ENCODE results near the gene CPT1B. TPM values are rescaled to one million over a fixed set of nuclear protein-coding genes. Genes with fewer than 3 reads are reported as not detected.
"Not testable (repeated sequence)": the region's sequence is repeated elsewhere in the genome, so short reads cannot be mapped to it uniquely, and the experiment has no call there.

The CPT1B gene
- total RNA-seq: 10 to 100 TPM; 61.8 to 92.2 TPM

- H3K27ac Mint-ChIP-seq: peak within 1 kb of the TSS in 1 of 2 donors; percentile 18
- no peaks in the 10 kb centered on the region for H3K9me3 Mint-ChIP-seq
- ATAC-seq (no peak), DNase-seq (ENCODE audit: low spot score in 2 of 2) (no peak)
- H3K36me3 Mint-ChIP-seq: peaks cover 0 to 10% of the 10 kb centered on the region in 2 donors
Observed at GRCh38 chr22:50577987-50578775, at the start of gene CPT1B. TSS of gene CPT1B (minus strand) at chr22:50578427. CDS start at chr22:50577915, 512 bp downstream.

- peaks cover 4 to 10% of the 10 kb centered on the region in 2 donors for H3K36me3 Mint-ChIP-seq
- no peak for ATAC-seq
- H3K9me3 Mint-ChIP-seq: no peaks in the 10 kb centered on the region
- peak overlapping the region; percentile 60 to 79 for H3K27ac Mint-ChIP-seq
- peak in 1 of 2 donors; percentile 55 for DNase-seq (ENCODE audit: low spot score in 2 of 2)
Observed at GRCh38 chr22:50626850-50627641, 48.8 kb upstream of the CPT1B start.

DNA sequence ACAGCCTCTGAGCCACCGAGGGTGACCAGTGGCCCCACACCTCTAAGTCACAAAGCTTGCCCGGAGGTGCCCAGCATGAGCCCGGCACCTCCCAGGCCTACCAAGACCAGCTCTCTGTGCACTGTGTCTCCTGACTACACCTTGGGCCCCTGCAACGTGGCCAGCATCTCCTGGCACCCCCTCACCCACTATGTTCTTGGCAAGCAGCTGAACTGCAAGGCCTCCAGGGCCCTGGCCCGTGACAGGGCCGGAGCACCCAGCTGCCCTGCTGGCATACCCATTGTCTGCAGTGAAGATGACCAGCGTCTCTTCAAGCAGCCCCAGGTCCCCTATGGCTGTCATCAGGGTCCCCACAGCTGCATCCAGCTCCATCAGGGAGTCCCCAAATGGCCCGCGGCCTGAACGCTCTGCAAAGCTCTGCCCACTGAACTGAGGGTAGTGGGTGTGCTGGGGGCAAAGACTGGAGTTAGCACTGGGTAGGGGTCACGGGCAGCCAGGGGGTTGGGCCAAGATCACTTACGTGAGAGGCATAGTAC lies 48.2 kb upstream of the CPT1B start:
- no peaks in the 10 kb centered on the region for H3K9me3 Mint-ChIP-seq
- peaks cover 4 to 10% of the 10 kb centered on the region in 2 donors for H3K36me3 Mint-ChIP-seq
- peak overlapping the region; percentile 29 to 79 for H3K27ac Mint-ChIP-seq
- DNase-seq (ENCODE audit: low spot score in 2 of 2): peak in 1 of 2 donors; percentile 57
- no peak for ATAC-seq

GRCh38 chr22:50625568-50626313 lies 47.5 kb upstream of the CPT1B start:
- Mint-ChIP-seq H3K27ac (no peak overlapping the region), H3K36me3 (peaks cover 4 to 10% of the 10 kb centered on the region in 2 donors), H3K9me3 (no peaks in the 10 kb centered on the region)
- DNase-seq (ENCODE audit: low spot score in 2 of 2) (peak in 1 of 2 donors; percentile 59), ATAC-seq (no peak)

DNA sequence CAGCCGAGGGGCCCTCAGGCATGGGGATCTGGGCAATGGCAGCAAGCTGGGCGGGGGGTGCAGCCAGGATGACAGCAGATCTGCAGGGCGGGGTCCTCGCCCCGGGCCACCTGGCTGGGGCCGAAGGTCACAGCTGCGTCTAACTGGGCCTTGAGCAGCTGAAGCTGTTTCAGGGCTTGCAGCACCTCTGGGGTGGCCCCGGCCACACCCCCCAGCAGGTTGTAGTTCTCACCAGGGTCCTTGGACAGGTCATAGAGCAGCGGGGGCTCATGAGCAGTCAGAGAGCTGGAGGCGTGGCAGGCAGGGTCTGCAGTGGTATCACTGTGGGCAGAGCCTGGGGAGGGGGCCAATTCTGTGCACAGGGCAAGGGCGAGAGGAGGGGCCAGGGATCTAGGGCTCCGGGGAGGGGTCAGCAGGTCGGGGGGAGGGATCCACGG lies 46.9 kb upstream of the CPT1B start:
- H3K9me3 Mint-ChIP-seq: no peaks in the 10 kb centered on the region
- ATAC-seq: no peak

DNA sequence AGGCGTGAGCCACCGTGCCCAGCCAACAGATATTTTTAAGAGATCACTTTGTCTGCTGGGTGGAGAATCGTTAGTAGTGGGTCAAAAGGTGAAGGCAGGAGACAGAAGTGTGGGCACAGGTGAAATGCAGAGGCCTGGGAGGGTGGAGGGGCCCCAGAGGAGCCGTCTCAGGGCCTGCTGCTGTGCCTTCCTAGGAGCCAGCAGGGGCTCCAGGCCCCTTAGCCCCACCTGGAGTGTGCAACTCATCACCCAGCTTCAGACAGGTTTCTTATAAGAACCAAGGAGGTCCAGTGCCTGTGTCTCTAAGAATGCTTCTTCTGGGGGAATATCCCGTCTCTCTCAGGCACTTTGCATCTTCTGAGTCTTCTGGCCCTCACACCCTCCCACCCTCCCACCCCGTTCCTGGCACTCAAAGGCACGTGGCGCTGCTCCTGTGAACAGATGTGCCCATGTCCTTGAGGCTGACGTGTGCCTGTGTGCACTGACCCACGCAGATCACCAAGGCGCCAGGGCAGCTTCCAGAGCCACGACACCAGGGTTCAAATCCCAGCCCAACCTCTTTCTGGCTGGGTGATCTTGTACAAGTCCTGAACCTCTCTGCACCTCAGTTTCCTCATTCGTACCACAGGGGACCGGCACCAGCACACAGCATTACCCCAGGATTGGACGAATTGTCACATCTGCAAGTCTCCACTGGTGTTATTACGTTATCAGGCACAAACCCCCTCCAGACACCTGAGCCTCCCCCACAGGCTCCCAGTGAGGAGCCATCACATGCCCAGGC lies 46.3 kb upstream of the CPT1B start:
- ATAC-seq (no peak), DNase-seq (ENCODE audit: low spot score in 2 of 2) (no peak)
- Mint-ChIP-seq H3K27ac (peak overlapping the region in 1 of 2 donors; percentile 52), H3K36me3 (peaks cover 4 to 10% of the 10 kb centered on the region in 2 donors), H3K9me3 (no peaks in the 10 kb centered on the region)

More for the DNA sequence above, 46.9 kb upstream of the CPT1B start:
- peak in 1 of 2 donors; percentile 58 for DNase-seq (ENCODE audit: low spot score in 2 of 2)
- Mint-ChIP-seq H3K36me3 (peaks cover 4 to 10% of the 10 kb centered on the region in 2 donors), H3K27ac (no peak overlapping the region)

DNA sequence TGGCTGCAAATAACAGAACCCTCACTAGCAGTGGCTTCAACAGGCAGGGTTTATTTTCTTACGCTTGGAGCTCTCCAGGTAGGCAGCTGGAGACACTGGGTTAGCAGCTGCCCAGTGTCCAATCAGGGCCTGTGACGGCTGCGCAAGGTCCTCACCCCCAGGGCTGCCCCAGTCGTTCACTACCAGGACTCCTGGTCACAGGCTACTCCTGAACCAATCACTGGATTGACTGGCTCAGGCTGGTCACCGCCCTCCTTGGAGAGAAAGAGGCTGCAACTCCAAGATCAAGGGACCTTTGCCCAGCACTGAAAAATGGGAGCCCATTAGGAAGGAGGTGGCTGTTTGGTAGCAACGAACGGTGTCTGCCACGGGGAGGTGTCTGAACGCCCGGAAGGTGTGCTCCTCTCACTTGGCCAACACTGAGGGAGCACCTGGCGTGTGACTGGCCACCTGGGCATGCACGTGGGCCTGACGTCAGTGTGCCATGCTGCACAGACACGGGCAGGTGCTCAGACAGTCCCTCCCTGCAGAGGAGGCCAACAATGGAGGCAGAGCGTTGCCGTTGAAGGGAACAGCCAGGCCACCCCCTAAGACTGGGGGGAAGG lies 44.6 kb upstream of the CPT1B start:
- peak overlapping the region; percentile 14 to 90 for H3K27ac Mint-ChIP-seq
- no peak for DNase-seq (ENCODE audit: low spot score in 2 of 2)
- no peak for ATAC-seq
- no peaks in the 10 kb centered on the region for H3K36me3 Mint-ChIP-seq
- H3K9me3 Mint-ChIP-seq: no peaks in the 10 kb centered on the region

- no peak for DNase-seq (ENCODE audit: low spot score in 2 of 2)
- H3K27ac Mint-ChIP-seq: peak overlapping the region; percentile 90 to 100
- ATAC-seq: peak in 1 of 2 donors; percentile 13
- no peaks in the 10 kb centered on the region for H3K36me3 Mint-ChIP-seq
- no peaks in the 10 kb centered on the region for H3K9me3 Mint-ChIP-seq
Observed at GRCh38 chr22:50621948-50622722, 43.9 kb upstream of the CPT1B start.

- Mint-ChIP-seq H3K9me3 (no peaks in the 10 kb centered on the region), H3K27ac (peak overlapping the region; percentile 90 to 100), H3K36me3 (no peaks in the 10 kb centered on the region)
- peak; percentile 71 to 79 for ATAC-seq
- peak in 1 of 2 donors; percentile 59 for DNase-seq (ENCODE audit: low spot score in 2 of 2)
Observed at GRCh38 chr22:50621356-50621880, 43.2 kb upstream of the CPT1B start.

- no peaks in the 10 kb centered on the region for H3K9me3 Mint-ChIP-seq
Observed at GRCh38 chr22:50620593-50621355, 42.5 kb upstream of the CPT1B start.

DNA sequence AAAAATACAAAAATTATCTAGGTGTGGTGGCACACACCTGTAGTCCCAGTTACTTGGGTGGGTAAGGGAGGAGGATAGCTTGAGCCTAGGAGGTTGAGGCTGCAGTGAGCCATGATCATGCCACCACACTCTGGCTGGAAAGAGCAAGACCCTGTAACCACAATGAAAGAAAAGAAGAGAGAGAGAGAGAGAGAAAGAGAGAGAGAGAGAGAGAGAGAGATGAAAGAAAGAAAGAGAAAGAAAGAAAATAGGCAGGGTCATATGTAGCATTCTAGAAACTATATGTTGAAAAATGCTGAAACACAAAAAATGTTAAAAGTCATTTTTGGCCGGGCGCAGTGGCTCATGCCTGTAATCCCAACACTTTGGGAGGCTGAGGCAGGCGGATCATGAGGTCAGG lies 36.1 kb upstream of the CPT1B start:
- not testable (repeated sequence) for ATAC-seq; H3K9me3 Mint-ChIP-seq; H3K27ac Mint-ChIP-seq; DNase-seq (ENCODE audit: low spot score in 2 of 2); H3K36me3 Mint-ChIP-seq

More at GRCh38 chr22:50620593-50621355, 42.5 kb upstream of the CPT1B start:
- peak in 1 of 2 donors; percentile 68 for DNase-seq (ENCODE audit: low spot score in 2 of 2)
- ATAC-seq: peak; percentile 70 to 77
- Mint-ChIP-seq H3K36me3 (no peaks in the 10 kb centered on the region), H3K27ac (peak overlapping the region; percentile 90 to 100)

DNA sequence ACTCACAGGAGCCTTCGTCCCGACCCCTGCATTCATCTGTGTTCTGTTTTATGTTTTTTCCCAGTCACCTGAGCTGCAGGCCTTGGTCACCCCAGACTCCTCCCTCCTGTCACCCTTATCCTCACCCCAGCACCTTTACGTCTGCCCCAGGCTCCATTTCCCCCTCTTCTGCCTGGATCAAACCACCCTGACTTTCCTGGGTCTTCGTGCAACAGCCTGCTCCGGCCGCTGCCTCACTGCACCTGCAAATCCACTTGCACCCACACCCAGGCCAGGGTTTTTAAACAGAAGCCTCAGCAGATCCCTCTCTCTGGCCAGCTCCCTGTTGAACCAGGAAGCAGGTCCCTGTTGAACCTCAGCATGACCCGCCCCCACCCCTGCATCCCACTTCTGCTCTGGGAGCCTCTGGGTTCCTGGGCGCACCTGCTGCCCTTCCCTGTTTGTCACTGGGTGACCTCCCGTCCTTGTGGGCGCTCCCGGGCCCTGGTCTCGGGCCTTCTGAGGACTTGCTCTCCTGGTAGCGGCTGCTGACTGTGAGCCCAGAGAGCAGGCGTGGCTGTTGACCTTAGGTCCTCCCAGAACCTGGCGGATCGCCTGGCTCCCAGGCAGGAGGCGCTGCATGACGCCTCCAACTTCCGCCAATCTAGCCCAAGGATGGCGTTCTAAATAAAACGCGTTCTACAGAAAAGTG lies 35.2 kb upstream of the CPT1B start:
- no peak for ATAC-seq
- no peaks in the 10 kb centered on the region for H3K36me3 Mint-ChIP-seq
- no peaks in the 10 kb centered on the region for H3K9me3 Mint-ChIP-seq
- H3K27ac Mint-ChIP-seq: no peak overlapping the region
- no peak for DNase-seq (ENCODE audit: low spot score in 2 of 2)

GRCh38 chr22:50612528-50613221 lies 34.4 kb upstream of the CPT1B start:
- peak; percentile 29 to 80 for ATAC-seq
- peak overlapping the region in 1 of 2 donors; percentile 74 for H3K27ac Mint-ChIP-seq
- H3K36me3 Mint-ChIP-seq: no peaks in the 10 kb centered on the region
- H3K9me3 Mint-ChIP-seq: no peaks in the 10 kb centered on the region
- peak in 1 of 2 donors; percentile 50 for DNase-seq (ENCODE audit: low spot score in 2 of 2)
